WTC11 (cell line): ENCODE data around the gene HLA-DPB1. TPM values are rescaled to one million over a fixed set of nuclear protein-coding genes. Genes with fewer than 3 reads are reported as not detected.
A peak's percentile ranks its signal among the peaks of the same experiment; 100 is the strongest.

Source experiments
- ATAC-seq: fragments of 200-7000 bp; cut with Tn5 transposase; 2 replicates; pipeline ENCODE4 v1.10.0; 2021; ENCODE audit warnings: mild to moderate bottlenecking, moderate library complexity
- CTCF ChIA-PET: fragments of 300-600 bp; sonication (Branson Sonifier 250); formaldehyde crosslinking; loops from one replicate; lab custom pipeline; 2021; ENCODE audit warnings: antibody characterized with exemption; lab: Charles Lee
- POLR2A ChIA-PET: fragments of 350-600 bp; sonication (Branson Sonifier 250); formaldehyde crosslinking; loops from one replicate; lab custom pipeline; 2021; ENCODE audit warnings: antibody characterized with exemption; lab: Charles Lee
- DNase-seq: peaks from one replicate; pipeline ENCODE4 v3.0.0; 2021; ENCODE audit warnings: low spot score
- H3K27ac Mint-ChIP-seq: 2 replicates; pipeline ENCODE4 v1.8.0; 2021; ENCODE audit warnings: mixed read lengths
- H3K27me3 Mint-ChIP-seq: 2 replicates; pipeline ENCODE4 v1.8.0; 2021; ENCODE audit warnings: low read depth, mild to moderate bottlenecking, moderate library complexity, mixed read lengths
- H3K36me3 Mint-ChIP-seq: 2 replicates; pipeline ENCODE4 v1.8.0; 2021; ENCODE audit warnings: mixed read lengths
- H3K4me1 Mint-ChIP-seq: 2 replicates; pipeline ENCODE4 v1.8.0; 2022; ENCODE audit warnings: mixed read lengths
- H3K4me3 Mint-ChIP-seq: 2 replicates; pipeline ENCODE4 v1.8.0; 2021; ENCODE audit warnings: mild to moderate bottlenecking, moderate library complexity, mixed read lengths
- H3K9me3 Mint-ChIP-seq: 2 replicates; pipeline ENCODE4 v1.8.0; 2021; ENCODE audit warnings: mixed read lengths
- ATF2 ChIP-seq: sonication (generic); formaldehyde crosslinking; IDR thresholded peaks from 2 replicates; pipeline ENCODE4 v1.8.1; 2022; ENCODE audit warnings: low read depth, missing genetic modification reagents, borderline replicate concordance
- E2F5 ChIP-seq: sonication (generic); formaldehyde crosslinking; IDR thresholded peaks from 2 replicates; pipeline ENCODE4 v1.8.1; 2022; ENCODE audit warnings: mild to moderate bottlenecking, moderate library complexity, missing genetic modification reagents
- EMX1 ChIP-seq: fragments of 250-450 bp; sonication (Bioruptor Pico); IDR thresholded peaks from 2 replicates; pipeline ENCODE4 v1.8.0; 2021; ENCODE audit warnings: mild to moderate bottlenecking
- GRHL2 ChIP-seq: fragments of 250-450 bp; sonication (Bioruptor Pico); IDR thresholded peaks from 2 replicates; pipeline ENCODE4 v1.8.0; 2022; ENCODE audit warnings: mild to moderate bottlenecking, moderate library complexity; ENCODE audit not compliant: insufficient replicate concordance, severe bottlenecking
- HMGA2 ChIP-seq: fragments of 250-450 bp; sonication (Bioruptor Pico); IDR thresholded peaks from 2 replicates; pipeline ENCODE4 v1.4.0; 2021; ENCODE audit warnings: mild to moderate bottlenecking, moderate library complexity
- HMGXB4 ChIP-seq: sonication (generic); formaldehyde crosslinking; IDR thresholded peaks from 2 replicates; pipeline ENCODE4 v1.8.1; 2023; ENCODE audit warnings: mild to moderate bottlenecking, moderate library complexity, missing genetic modification reagents
- KAT7 ChIP-seq: sonication (generic); formaldehyde crosslinking; IDR thresholded peaks from 2 replicates; pipeline ENCODE4 v1.8.1; 2023; ENCODE audit warnings: missing genetic modification reagents, mild to moderate bottlenecking, borderline replicate concordance
- NFE2L1 ChIP-seq: sonication (generic); formaldehyde crosslinking; IDR thresholded peaks from 2 replicates; pipeline ENCODE4 v1.8.1; 2023; ENCODE audit warnings: missing genetic modification reagents
- NR3C1 ChIP-seq: sonication (generic); formaldehyde crosslinking; conservative IDR thresholded peaks from 2 replicates; pipeline ENCODE4 v1.8.1; 2023; ENCODE audit warnings: low read depth, mild to moderate bottlenecking, missing genetic modification reagents
- OVOL2 ChIP-seq: fragments of 250-450 bp; sonication (Bioruptor Pico); IDR thresholded peaks from 2 replicates; pipeline ENCODE4 v1.9.0; 2021; ENCODE audit warnings: mild to moderate bottlenecking, borderline replicate concordance
- PRDM15 ChIP-seq: sonication (generic); formaldehyde crosslinking; IDR thresholded peaks from 2 replicates; pipeline ENCODE4 v1.8.0; 2022; ENCODE audit warnings: missing genetic modification reagents
- RELA ChIP-seq: sonication (generic); formaldehyde crosslinking; IDR thresholded peaks from 2 replicates; pipeline ENCODE4 v1.8.1; 2022; ENCODE audit warnings: missing genetic modification reagents, mild to moderate bottlenecking, borderline replicate concordance
- SMAD3 ChIP-seq: sonication (generic); formaldehyde crosslinking; IDR thresholded peaks from 2 replicates; pipeline ENCODE4 v1.8.0; 2022; ENCODE audit warnings: missing genetic modification reagents, mild to moderate bottlenecking, borderline replicate concordance
- TEAD4 ChIP-seq: sonication (generic); formaldehyde crosslinking; IDR thresholded peaks from 2 replicates; pipeline ENCODE4 v1.8.0; 2022; ENCODE audit warnings: mild to moderate bottlenecking, missing genetic modification reagents
- ZMAT4 ChIP-seq: fragments of 250-450 bp; sonication (Bioruptor Pico); IDR thresholded peaks from 2 replicates; pipeline ENCODE4 v1.9.0; 2021; ENCODE audit warnings: mild to moderate bottlenecking
- ZNF281 ChIP-seq: sonication (generic); formaldehyde crosslinking; IDR thresholded peaks from 2 replicates; pipeline ENCODE4 v1.8.0; 2023; ENCODE audit warnings: mild to moderate bottlenecking, missing genetic modification reagents
- ZNF317 ChIP-seq: sonication (generic); formaldehyde crosslinking; IDR thresholded peaks from 2 replicates; pipeline ENCODE4 v1.8.1; 2023; ENCODE audit warnings: low read depth, mild to moderate bottlenecking, moderate library complexity, missing genetic modification reagents, borderline replicate concordance
- ZNF425 ChIP-seq: fragments of 250-450 bp; sonication (Bioruptor Pico); conservative IDR thresholded peaks from 2 replicates; pipeline ENCODE4 v1.9.0; 2021; ENCODE audit warnings: mild to moderate bottlenecking
- total RNA-seq: library from RNA; stranded (reverse); gene quantifications from 3 replicates; pipeline ENCODE4 v1.2.3, GENCODE V29; 2021

The HLA-DPB1 gene
- total RNA-seq, 1 experiment from 2014 or later: 18.0 TPM

GRCh38 chr6:33124525-33124901, 48.7 kb downstream of the HLA-DPB1 start (continued):
- no peak for TF ChIP-seq ZNF317
- TF ChIP-seq, all 79 proteins: peak for 0

- ChIA-PET CTCF (interaction anchor here (0.7 to 4.8 kb wide), 23 partner anchors 9 to 330 kb away, joined by 3 to 76 read pairs (median 11); partner anchors contain the start of genes B3GALT4, HLA-DOA, HLA-DPA1 and RING1), POLR2A (interaction anchor here (0.9 to 2.5 kb wide), 2 partner anchors 8 to 153 kb away, joined by 3 to 7 read pairs; no protein-coding TSS in a partner anchor)
- DNase-seq (no peak), ATAC-seq (no peak)
- Mint-ChIP-seq H3K4me3 (peak overlapping the region; percentile 49), H3K9me3 (peaks cover 19% of the 10 kb centered on the region), H3K36me3 (peaks cover 60% of the 10 kb centered on the region), H3K27ac (peak overlapping the region; percentile 98), H3K4me1 (peaks cover 63% of the 10 kb centered on the region), H3K27me3 (peaks cover 2% of the 10 kb centered on the region; the same call in 1 of the 2 replicates)
- no peak for TF ChIP-seq PRDM15 (CRISPR knock-in tag)
- TF ChIP-seq ATF2 (CRISPR knock-in tag): no peak
- no peak for TF ChIP-seq ZNF425 (CRISPR knock-in tag)
- no peak for TF ChIP-seq GRHL2 (CRISPR knock-in tag)
- no peak for TF ChIP-seq SMAD3
- no peak for TF ChIP-seq RELA (CRISPR knock-in tag)
- TF ChIP-seq NFE2L1 (CRISPR knock-in tag): no peak
- TF ChIP-seq EMX1 (CRISPR knock-in tag): no peak
- no peak for TF ChIP-seq NR3C1 (CRISPR knock-in tag)
- no peak for TF ChIP-seq ZNF317
- no peak for TF ChIP-seq HMGA2 (CRISPR knock-in tag)
- no peak for TF ChIP-seq KAT7 (CRISPR knock-in tag)
- no peak for TF ChIP-seq TEAD4 (CRISPR knock-in tag)
These were observed 49.2 kb downstream of the HLA-DPB1 start for GRCh38 chr6:33124947-33125346.

- Mint-ChIP-seq H3K4me1 (peaks cover 51% of the 10 kb centered on the region), H3K4me3 (peak overlapping the region; percentile 9; the same call in 1 of the 2 replicates), H3K27ac (peak overlapping the region; percentile 91), H3K27me3 (peaks cover 2% of the 10 kb centered on the region; the same call in 1 of the 2 replicates), H3K9me3 (peaks cover 19% of the 10 kb centered on the region), H3K36me3 (peaks cover 72% of the 10 kb centered on the region)
- ChIA-PET POLR2A (interaction anchor here (0.6 to 2.5 kb wide), 4 partner anchors 9 to 155 kb away, joined by 3 to 7 read pairs (median 4); no protein-coding TSS in a partner anchor), CTCF (interaction anchor here (0.6 to 4.8 kb wide), 39 partner anchors 9 to 288 kb away, joined by 3 to 76 read pairs (median 7); partner anchors contain the start of genes HLA-DOA, HLA-DPA1, TAP2 and ZBTB22)
- DNase-seq (peak; percentile 91), ATAC-seq (peak; percentile 61)
- no peak for TF ChIP-seq ZMAT4 (CRISPR knock-in tag)
- no peak for TF ChIP-seq E2F5 (CRISPR knock-in tag)
- no peak for TF ChIP-seq SMAD3
- no peak for TF ChIP-seq ZNF281 (CRISPR knock-in tag)
- TF ChIP-seq HMGXB4 (CRISPR knock-in tag): no peak
- TF ChIP-seq OVOL2 (CRISPR knock-in tag): no peak
These were observed 50.4 kb downstream of the HLA-DPB1 start for GRCh38 chr6:33126101-33126714.
